ENCODE results near the gene NTSR2.

The NTSR2 gene, protein sequence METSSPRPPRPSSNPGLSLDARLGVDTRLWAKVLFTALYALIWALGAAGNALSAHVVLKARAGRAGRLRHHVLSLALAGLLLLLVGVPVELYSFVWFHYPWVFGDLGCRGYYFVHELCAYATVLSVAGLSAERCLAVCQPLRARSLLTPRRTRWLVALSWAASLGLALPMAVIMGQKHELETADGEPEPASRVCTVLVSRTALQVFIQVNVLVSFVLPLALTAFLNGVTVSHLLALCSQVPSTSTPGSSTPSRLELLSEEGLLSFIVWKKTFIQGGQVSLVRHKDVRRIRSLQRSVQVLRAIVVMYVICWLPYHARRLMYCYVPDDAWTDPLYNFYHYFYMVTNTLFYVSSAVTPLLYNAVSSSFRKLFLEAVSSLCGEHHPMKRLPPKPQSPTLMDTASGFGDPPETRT

DNA sequence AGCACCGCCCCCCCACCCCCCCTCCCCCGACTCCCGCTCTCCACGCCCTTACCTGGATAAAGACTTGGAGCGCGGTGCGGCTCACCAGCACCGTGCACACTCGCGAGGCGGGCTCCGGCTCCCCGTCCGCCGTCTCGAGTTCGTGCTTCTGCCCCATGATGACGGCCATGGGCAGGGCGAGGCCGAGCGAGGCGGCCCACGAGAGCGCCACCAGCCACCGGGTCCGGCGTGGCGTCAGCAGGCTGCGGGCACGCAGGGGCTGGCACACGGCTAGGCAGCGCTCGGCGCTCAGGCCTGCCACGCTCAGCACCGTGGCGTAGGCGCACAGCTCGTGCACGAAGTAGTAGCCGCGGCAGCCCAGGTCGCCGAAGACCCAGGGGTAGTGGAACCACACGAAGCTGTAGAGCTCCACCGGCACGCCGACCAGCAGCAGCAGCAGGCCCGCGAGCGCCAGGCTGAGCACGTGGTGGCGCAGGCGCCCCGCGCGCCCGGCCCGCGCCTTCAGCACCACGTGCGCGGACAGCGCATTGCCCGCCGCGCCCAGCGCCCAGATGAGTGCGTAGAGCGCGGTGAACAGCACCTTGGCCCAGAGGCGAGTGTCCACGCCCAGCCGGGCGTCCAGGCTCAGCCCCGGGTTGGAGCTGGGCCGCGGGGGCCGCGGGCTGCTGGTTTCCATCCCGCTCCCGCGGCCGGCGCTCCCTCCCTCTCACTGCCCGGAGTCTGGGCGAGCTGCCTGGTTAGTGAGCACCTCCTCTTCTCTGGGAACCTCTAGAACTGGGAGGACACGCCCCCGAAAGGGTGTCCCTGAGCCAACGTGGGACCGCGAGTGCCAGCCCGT lies at the start of gene NTSR2:
Gene NTSR2 (minus strand): TSS at position 742 of the 838 bp plus-strand sequence. CDS start 66 bp downstream, at position 676.
- no peak for DNase-seq

DNA sequence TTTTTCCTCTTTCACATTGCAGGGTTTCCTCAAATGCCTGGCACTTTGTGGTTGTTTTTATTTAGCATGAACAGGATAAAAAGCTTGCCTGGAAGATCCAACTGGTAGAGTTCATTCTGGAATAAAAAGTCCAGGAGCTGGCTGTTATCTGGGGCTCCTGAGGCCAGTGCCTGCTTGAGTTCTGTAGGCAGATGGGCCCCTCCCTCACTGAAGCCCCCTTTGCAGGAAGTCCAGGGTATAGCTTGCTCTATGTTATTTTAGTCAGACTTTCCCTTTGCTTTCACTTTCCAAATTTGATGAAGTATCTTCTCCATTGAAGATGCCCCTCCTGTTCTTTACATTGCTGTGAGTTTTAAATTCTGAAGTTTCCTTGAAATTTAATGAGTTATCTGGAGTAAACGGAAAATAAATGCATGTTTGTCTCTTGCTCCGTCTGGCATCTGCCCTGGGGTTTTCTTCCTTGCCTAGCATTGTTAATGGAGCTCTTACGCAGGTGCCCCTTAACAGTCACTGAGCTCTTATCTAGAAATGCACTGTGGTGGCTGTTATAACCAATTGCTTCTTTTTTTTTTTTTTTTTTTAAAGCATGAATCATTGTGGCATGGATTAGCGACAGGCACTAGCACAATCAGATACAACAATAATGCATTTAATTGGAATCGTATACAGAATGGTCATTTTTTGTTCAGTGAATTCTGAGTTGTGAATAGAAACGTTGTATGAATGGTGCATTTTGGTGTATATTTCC lies 49.4 kb upstream of the NTSR2 start:
- DNase-seq, result no peak

DNA sequence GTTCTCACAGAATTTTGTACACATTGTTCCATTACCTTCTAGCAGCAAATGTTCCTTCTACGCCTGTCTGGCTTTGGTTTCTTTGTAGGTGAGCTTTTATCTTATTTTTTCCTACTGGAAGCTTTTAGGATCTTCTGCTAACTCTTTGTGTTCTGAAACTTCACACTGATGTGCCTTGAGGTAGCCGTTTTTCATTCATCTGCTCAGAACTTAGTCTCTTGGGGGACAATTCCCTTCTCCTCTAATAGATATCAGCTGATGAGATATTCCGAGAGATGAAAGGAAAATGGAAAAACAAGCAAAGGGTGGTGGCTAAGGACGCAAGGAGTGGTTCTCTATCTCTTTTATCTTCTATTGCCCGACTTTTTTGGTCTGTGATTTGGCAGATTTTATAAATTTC lies 48.6 kb upstream of the NTSR2 start:
- no peak for DNase-seq

DNA sequence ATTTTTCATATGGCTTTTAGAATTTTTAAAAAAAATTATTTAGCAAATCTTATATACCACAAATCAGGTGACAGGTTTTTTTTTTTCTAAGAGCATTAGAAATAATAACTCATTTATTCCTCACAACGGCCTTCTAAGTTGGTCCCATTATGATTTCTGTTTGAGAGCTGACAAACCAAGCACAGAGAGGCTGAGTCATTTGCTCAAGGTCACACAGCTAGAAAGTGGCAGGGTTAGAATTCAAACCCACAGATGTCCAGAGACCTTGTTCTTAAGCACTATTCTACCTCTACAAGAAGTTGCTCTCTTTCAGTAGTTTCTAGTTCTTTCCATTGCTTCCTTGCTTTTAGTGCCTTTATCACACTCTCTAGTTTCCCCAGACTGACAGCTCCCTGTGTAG lies 47.6 kb upstream of the NTSR2 start:
- no peak for DNase-seq

DNA sequence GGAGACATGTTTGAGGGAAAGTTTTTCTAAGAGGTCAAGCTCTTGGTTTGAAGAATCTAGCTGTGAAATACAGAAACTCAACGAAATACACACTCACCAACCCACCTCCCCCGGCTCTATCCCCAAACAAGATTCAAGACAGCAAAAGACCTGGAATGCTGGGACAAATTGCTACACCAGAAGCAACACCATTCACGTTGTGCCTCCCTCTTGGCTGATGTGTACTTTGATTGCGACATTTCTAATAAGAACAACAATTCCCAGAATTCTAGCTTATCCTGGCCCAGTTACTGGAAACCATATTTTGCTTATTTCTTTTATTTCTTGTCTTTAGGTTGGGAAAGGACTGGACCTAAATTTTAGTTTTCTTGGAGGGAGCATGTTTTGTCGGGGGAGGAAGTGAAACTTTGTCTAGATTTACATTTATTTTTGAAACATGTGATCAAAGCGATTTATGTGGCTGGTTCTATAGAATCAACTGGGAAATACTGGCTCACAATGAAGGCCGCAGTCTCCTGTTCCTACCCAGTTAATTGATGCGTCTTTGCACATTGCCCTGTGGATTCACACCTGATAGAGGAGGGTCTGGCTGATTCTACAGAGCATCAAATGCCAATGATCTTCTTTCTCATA lies 46.8 kb upstream of the NTSR2 start:
- DNase-seq, result peak; percentile 39

DNA sequence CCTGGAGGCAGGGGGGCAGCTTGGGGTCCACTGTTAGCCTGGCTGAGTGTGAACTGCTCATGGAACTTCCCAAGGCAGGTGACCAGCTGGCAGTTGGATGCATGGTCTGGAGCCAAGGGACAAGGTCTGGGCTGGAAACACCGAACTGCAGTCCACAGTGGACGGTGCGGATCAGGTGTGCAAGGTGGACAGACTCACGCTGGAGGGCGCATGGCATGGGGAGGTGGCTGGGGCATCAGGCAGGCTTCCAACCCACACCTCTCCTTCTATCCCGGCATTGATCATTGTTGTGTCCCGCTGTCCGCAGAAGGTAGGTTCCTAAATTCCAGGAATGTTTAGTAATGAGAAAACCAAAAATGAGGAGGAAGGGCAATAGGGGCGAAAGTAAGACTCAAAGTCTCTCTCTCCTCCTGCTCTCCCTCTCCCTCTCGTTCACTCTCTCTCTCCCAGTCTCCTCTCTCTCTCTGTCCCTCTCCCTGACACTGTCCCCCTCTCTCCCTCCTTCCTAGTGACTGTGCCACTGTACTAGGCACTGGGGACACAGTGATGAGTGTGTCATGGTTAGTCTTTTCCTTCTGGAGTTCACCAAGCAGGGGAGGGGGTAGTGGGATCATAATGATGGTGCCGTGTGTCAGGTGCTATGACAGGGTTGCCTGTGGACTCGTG lies 46.1 kb upstream of the NTSR2 start:
- no peak for DNase-seq

DNA sequence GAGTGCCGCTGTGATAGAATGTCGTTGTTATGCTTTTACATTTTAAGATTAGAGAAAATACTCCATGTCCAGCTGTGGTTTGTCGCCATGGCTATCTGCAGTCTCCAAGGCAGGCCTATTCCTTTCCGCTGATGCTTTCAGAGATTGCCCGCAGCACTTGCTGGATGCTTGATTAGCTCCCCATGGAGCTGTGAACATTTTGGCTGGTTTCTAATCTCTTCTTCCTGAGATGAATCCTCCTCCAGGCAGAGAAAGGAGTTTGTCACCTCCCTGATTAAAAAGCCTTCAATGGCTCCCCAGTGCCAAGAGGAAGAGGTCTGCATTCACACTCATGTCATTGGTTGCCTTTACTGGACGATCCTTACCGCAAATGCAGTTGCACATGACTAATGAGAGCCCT lies 43.8 kb upstream of the NTSR2 start:
- DNase-seq, result no peak

DNA sequence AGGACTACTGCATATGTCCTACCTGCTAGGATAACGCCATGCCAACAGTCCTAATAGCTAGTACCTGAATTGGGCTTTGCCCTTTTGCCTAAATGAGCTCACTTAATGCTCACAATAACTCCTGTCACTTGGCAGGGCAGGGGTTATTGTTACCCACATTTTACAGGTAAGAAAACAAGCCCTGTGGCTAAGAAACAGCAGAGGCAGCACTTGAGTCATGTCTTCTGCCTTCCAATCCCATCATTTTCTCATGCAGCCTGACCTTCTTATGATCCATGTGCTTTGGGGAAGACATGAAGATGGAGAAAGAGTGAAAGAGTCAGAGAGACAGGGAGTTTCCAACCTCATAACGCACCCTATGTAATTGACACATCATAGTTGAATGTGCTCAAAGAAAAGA lies 42.9 kb upstream of the NTSR2 start:
- DNase-seq, result no peak

DNA sequence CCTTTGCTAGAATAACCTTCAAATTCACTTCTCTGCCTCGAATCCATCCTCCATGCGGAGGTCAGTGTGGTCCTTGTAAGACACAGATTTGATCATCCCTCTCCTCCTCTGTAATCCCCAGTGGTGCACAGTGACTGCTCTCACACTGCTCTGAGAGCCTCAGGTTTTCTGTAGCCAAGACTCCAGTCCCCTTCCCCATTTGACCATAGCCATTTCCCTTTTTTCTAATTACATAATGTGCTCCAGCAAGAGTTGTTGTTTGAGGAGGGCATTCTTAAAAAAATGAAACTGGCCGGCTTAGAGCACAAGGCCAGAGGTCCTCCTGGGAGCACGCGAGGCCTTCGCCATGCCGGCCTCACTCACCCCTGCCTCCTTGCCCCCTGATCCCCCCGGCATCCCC lies 41.8 kb upstream of the NTSR2 start:
- no peak for DNase-seq

DNA sequence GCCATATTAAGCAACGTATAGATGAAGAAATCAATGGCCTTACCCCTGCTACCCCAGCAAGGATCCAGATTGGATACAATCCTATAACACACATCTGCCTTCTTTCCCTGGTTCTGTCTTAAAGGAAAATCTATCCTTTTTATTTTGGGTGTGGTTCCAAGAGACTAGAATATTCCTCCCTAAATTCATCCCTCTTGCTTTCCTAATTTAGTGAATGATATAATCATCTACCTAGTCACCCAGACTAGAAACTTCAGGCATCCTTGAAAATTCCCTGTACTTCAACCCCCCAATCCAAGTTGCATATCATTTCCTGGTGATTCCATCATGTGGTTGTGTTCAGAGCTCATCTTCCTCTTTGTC lies 41.3 kb upstream of the NTSR2 start:
- DNase-seq, result no peak

DNA sequence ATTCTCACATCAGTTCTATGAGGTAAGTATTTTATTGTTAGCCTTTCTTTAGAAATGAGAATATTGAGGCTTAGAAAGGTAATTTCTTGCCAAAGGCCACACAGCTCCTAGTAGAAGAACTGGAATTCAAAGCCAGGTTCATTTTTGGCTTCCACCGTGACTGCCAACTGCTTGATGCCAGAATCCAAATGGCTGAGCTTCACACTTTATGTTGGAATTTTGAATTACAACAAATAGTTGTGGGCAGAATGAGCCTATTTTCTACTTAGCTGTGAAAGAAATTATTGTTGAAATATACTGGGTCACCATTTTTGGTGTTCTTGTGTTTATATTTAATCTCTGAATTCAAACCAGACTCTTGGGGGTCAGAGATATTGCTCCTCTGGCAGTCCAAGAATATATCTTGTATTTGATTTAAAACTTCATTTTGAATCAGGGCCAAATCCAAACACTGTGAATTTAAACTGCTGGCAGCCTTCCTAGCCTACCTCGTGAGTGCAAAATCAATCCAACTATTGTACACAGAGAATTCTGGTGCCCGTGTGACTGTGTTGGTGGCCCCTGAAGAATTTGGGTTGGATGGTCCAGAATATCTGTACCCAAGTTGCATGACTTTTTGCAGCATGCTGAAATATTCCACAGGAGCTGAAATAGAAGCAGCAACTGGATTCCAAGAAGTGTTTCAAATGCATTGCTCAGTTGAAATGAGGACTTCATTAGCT lies 40.8 kb upstream of the NTSR2 start:
- DNase-seq, result no peak

DNA sequence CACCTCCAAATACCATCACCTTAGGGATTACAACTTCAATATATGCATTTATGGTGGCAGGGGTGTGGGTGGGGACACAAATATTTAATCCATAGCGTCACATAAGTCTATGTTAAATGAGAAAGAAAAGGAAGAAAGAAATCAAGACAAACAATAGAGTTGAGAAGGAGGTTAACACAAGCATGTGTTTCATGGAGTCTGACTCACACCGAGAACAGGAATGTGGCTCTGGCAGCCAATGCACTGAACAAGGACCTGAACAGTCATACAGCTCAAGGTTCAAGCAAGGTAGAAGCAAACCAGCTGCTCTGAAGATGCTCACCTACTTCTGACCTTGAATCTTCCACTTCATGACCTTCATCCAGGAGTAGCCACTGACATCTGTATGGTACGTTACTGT lies 40.2 kb upstream of the NTSR2 start:
- DNase-seq, result peak; percentile 72

DNA sequence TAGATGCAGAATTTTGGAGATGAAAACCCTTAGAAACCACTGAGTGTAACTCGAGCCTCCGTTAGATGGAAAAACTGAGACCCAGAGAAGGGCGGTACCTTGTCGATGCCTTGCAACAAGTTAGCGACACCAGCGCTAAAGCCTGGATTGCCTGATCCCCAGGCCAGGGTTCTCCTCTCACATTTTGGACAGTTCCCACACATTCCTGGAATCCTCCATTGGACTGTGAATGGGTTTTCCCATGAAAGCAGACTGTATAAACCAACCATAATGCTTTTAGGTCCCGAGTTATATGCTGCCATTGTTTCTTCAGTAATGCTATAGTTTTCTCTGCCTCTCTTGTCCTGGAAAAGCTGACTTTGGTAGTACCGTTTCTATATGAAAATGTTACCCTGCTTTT lies 39.3 kb upstream of the NTSR2 start:
- no peak for DNase-seq

DNA sequence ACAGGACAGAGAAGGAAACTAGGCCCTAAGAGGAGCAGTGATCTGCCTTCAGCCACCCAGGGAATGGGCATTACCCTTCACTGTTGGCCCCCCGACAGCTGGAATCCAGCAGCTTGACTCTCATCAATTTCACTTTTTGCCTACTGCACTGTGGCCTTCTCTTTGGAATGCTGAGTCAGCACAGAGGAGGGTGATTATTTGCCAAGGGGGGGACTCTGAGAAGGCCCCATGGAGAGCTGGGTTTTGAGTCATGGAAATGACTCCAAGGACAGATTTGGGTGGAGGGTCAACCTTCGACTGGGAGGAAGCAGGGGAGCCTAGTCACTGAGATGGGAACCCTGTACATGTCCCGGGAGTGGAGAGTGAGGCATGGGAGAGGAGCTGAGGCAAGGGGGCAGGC lies 38.1 kb upstream of the NTSR2 start:
- peak; percentile 18 for DNase-seq

DNA sequence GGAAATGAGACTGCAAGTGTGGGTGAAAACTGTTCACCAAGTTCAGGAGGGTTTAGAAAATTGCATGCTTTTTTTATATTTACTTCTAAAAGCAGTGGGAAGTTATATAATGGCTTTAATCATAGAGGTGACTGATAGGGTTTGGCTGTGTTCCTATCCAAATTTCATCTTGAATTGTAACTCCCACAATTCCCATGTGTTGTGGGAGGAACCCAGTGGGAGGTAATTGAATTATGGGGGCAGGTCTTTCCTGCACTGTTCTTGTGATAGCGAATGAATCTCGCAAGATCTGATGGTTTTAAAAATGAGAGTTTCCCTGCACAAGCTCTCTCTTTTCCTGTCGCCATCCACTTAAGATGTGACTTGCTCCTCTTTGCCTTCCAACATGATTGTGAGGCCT lies 35.7 kb upstream of the NTSR2 start:
- DNase-seq, result no peak

DNA sequence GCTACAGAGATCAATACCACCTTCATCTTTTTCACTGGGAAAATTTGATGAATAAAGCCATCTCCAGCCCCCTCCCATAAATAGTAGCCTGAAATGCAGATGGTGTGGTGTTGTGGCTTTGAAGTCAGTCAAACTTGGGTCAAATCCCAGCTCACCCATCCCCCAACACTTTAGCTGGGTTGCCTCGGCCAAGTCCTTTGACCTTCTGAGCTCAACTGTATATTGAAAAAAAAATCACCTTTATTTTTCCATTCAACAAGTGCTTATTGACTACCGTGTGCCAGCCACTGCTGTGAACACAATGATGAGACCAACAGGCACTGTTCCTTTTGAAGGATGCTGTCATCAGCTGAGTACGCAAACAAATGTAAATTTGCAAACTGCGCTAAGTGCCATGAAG lies 35.1 kb upstream of the NTSR2 start:
- no peak for DNase-seq

DNA sequence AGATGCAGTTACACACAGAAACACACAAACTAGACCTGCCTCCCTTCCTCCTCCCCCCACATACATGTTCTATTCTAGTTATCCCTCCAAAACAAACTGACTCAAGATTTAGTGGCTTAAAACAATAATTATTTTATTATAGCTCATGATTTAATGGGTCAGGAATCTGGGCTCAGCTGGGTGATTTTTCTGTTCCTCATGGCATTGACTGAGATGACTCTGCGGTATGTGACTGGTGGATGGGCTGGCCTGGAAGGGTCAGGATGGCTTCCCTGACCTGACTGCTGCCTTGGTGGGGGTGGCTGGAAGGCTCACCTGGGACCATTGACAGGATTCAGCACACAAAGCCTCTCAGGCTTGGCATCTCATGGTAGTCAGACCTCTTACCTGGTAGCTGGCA lies 33.7 kb upstream of the NTSR2 start:
- peak; percentile 73 for DNase-seq

DNA sequence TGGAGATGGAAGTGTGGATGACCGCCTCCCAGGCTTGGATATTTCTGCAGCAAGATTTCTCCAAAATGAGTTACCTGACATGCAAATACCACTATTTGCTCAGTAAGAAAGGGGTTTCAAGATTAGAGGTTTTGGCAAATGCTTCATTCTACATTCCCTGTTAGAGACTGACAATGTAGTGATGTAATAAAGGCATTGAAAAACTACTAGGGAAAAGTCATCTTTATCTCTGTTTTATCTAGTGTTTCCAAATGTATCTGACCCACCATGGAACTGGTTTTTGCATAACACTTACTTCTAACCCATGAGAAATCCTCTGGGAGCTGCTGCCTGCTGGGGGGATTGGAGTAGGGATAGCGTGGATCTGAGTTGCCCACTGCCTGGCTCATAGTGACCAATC lies 33.0 kb upstream of the NTSR2 start:
- DNase-seq, result no peak

DNA sequence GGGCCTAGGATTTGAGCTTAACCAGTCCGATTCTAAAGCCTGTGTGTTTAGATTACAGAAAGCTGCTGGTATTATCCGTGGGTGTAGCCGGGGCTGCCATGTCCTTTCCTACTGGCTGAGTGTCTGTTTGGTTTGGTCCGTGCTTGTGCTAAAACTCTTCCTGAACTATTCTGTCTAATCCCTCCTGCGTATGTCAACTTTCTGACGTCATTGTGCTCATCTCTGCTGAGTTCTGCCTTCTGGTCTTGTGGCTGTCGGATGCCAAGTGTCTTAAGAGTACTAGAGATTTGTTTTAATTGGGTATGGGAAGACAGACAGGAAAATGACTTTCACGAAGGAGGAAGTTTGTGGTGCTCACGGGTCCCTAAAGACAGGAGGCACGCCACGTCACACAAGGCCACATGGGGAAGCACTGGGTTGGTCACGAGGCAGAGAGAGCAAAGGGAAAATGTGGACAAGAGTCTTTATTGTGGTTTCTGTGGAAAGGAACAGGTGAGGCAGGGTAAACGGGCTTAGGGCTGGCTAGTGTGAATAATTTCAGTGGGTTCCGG lies 31.8 kb upstream of the NTSR2 start:
- peak; percentile 46 for DNase-seq

DNA sequence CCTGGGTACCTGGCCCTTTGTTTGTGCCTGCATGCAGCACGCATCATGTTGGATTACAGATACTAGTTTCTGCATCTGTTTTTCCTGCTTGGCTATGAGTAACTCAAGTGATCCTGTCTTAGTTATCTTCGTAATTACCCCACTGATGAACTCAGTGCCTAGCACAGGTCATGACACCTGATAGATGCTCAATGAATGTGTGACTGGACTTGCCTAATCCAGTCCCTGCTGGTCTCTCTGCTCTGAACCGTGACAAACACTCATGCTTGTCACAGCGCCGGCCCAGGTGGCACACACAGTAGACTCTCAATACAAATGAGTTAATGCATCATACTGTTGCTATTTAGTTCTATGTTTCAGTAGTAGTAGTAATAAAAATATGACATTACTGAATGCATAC lies 31.2 kb upstream of the NTSR2 start:
- DNase-seq, result no peak
